ENCODE results near the gene CGB1. TPM values are rescaled to one million over a fixed set of nuclear protein-coding genes. Genes with fewer than 3 reads are reported as not detected.

CGB1 gene
- total and polyA plus RNA-seq, 9 of the 15 experiments (the other 6 are each of a cell fraction or from before 2014, with no cell fraction given) = not detected

DNA sequence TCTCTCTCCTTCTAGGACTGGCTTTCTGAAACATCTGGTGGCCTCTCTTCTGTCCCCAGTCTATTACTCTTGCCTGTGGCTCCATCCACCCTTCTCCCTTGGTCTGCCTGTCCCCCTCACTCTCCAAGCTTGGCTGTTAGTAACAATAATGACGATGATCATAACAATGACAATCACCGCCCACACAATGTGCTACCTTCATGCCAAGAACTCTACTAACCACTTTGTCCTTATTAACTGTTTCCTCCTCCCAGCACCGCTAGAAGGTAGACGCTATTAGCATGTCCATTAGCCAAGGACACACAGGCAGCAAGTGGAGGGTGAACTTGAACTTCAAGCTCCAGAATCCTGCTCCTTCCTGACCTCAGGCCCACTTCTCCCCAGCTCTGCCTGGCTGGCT, 46.3 kb downstream of the CGB1 start (continued):
- no peak for TF ChIP-seq FOXO4 (CRISPR knock-in tag; IDR thresholded peaks at IDR 0.05)
- TF ChIP-seq CREBBP (IDR thresholded peaks at IDR 0.05; ENCODE audit: low read depth, low read length) = no peak
- TF ChIP-seq ZNF551 (CRISPR knock-in tag; IDR thresholded peaks at IDR 0.05) = no peak
- TF ChIP-seq, protein P1, sequence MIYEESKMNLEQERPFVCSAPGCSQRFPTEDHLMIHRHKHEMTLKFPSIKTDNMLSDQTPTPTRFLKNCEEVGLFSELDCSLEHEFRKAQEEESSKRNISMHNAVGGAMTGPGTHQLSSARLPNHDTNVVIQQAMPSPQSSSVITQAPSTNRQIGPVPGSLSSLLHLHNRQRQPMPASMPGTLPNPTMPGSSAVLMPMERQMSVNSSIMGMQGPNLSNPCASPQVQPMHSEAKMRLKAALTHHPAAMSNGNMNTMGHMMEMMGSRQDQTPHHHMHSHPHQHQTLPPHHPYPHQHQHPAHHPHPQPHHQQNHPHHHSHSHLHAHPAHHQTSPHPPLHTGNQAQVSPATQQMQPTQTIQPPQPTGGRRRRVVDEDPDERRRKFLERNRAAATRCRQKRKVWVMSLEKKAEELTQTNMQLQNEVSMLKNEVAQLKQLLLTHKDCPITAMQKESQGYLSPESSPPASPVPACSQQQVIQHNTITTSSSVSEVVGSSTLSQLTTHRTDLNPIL (CRISPR knock-in tag; IDR thresholded peaks at IDR 0.05) = no peak
- TF ChIP-seq ZNF511 (CRISPR knock-in tag; IDR thresholded peaks at IDR 0.05) = no peak

DNA sequence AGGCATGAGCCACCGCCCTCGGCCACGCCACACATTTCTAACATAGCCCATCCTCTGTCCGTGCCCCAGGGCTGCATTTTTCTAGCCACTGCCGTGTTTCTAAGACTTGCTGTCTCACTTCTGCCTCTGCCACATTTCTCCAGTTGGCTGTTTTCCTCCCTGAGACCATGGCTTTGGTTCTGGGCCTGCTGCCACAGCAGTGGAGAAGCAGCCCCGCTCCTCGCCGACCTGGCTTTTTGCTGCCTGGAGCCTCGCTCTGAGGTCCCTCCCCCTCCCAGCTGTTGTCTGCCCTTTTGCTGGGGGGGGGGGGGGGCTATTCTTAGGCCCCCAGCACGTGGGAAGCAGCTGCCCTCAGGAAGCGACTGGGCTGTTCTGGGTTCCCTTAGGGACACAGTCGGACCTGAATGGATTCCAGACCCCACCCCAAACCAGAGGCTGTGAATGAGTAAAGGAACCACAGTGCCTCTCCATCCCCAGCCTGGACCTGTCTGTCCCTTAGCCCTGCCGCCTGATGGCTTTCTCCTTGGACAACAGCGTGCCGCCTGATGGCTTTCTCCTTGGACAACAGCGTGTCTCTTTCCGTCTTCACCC, 46.9 kb downstream of the CGB1 start:
- no peak overlapping the region for H3K4me3 ChIP-seq
- intact Hi-C loops (cut with micrococcal nuclease) (loop anchor here (10.0 kb wide), 2 partner anchors 165 to 235 kb away; partner anchors contain the start of genes HRC and TRPM4), in situ Hi-C loops (cut with MboI) (no loop called here)
- H3K4me2 ChIP-seq (ENCODE audit: insufficient read depth, low read length) = no peak overlapping the region
- ATAC-seq (no peak), DNase-seq (ENCODE audit: extremely low read depth in 1 of 4, low spot score in 3 of 4) (no peak), FAIRE-seq (no peak)
- POLR2A ChIA-PET = interaction anchor here (0.6 kb wide), 1 partner anchor 114 kb away, joined by 3 read pairs; no protein-coding TSS in a partner anchor
- H3K9me1 ChIP-seq (ENCODE audit: control insufficient read depth, insufficient read depth, low read length) = no peaks in the 10 kb centered on the region
- no peaks in the 10 kb centered on the region for H3K27me3 ChIP-seq (ENCODE audit: control insufficient read depth in 2 of 2, insufficient read depth in 2 of 2, low read length in 2 of 2)
- peak overlapping the region in 1 of 2 experiments; percentile 64; a peak in 2 of 4 replicates for H3K9ac ChIP-seq (ENCODE audit: insufficient read depth in 1 of 2, low read depth in 2 of 2, low read length in 2 of 2)
- no peaks in the 10 kb centered on the region for H3K9me3 ChIP-seq (replicated peaks; ENCODE audit: control insufficient read depth, insufficient read depth, low read depth, low read length)
- CTCF ChIA-PET (ENCODE audit: low intra/inter-chr PET ratio) = no interaction called here
- TF ChIP-seq PHTF2 (CRISPR knock-in tag; IDR thresholded peaks at IDR 0.05) (no peak), RBFOX2 (IDR thresholded peaks at IDR 0.05; ENCODE audit: low read depth, low read length) (0 out of 2 replicates have a peak, but pooled peaks have one; percentile 25), ZNF740 (CRISPR knock-in tag; IDR thresholded peaks at IDR 0.05) (no peak), ZNF740 (tag; IDR thresholded peaks at IDR 0.05) (0 out of 4 replicates have a peak, but pooled peaks of 1 of the 2 experiments have one; percentile 39)
- 77% methylated on average over 15 of the region's 17 CpGs for WGBS (ENCODE audit: insufficient coverage, low coverage, missing lambda C conversion rate)
- H3K27ac ChIP-seq (ENCODE audit: extremely low read depth, low read depth, low read length) = no peak overlapping the region
- H2AFZ ChIP-seq (ENCODE audit: low read depth, low read length) = no peak overlapping the region
- no peaks in the 10 kb centered on the region for H4K20me1 ChIP-seq (replicated peaks; ENCODE audit: control insufficient read depth, insufficient read depth, low read length)
- peaks cover 51% of the 10 kb centered on the region for H3K36me3 ChIP-seq (ENCODE audit: control insufficient read depth, insufficient read depth, low read length)
- BruUV-seq (replicated peaks) = no TSS peak
- peaks cover 41% of the 10 kb centered on the region for H3K79me2 ChIP-seq (ENCODE audit: control insufficient read depth, insufficient read depth, low read length)
- peaks cover 5 to 26% of the 10 kb centered on the region in 2 experiments; a peak in 4 of 5 replicates for H3K4me1 ChIP-seq (replicated peaks in 1 of 2; ENCODE audit: control insufficient read depth in 2 of 2, insufficient read depth in 2 of 2, low read length in 2 of 2)

Measured in K562 (cell line).